Fibroblast of skin of right biceps (primary cell): Measurements from ENCODE around the gene LCN9.
"Not testable (repeated sequence)": the region's sequence is repeated elsewhere in the genome, so short reads cannot be mapped to it uniquely, and the experiment has no call there.

Experiments
- DNase-seq: peaks from one replicate; pipeline ENCODE4 v3.0.0-alpha.2; 2013

The LCN9 gene

GRCh38 chr9:135648494-135649410, 14.4 kb upstream of the LCN9 start:
- DNase-seq, result no peak

GRCh38 chr9:135649508-135649907, 13.6 kb upstream of the LCN9 start:
- DNase-seq, result no peak

GRCh38 chr9:135650408-135650807, 12.7 kb upstream of the LCN9 start:
- no peak for DNase-seq

- DNase-seq, result no peak
These were observed 7.8 kb upstream of the LCN9 start for GRCh38 chr9:135655317-135655716.

- DNase-seq, result no peak
These were observed 5.7 kb upstream of the LCN9 start for GRCh38 chr9:135657416-135657815.

GRCh38 chr9:135659252-135659651, 3.9 kb upstream of the LCN9 start:
- DNase-seq, result no peak

GRCh38 chr9:135660407-135660806, 2.7 kb upstream of the LCN9 start:
- no peak for DNase-seq

GRCh38 chr9:135661816-135662560, 1.1 kb upstream of the LCN9 start:
- DNase-seq, result no peak

- DNase-seq, result no peak
These were observed 302 bp downstream of the LCN9 start for GRCh38 chr9:135663451-135663770.

GRCh38 chr9:135663857-135664256, 748 bp downstream of the LCN9 start:
- DNase-seq, result no peak

GRCh38 chr9:135664266-135664665, 1.2 kb downstream of the LCN9 start:
- DNase-seq, result no peak

GRCh38 chr9:135664801-135665794, 2.0 kb downstream of the LCN9 start:
- no peak for DNase-seq

- DNase-seq, result no peak
These were observed 2.7 kb downstream of the LCN9 start for GRCh38 chr9:135665795-135666189.

- DNase-seq, result no peak
These were observed 3.7 kb downstream of the LCN9 start for GRCh38 chr9:135666534-135667462.

GRCh38 chr9:135667463-135668001, 4.4 kb downstream of the LCN9 start:
- no peak for DNase-seq

- DNase-seq, result not testable (repeated sequence)
These were observed 5.9 kb downstream of the LCN9 start for GRCh38 chr9:135669018-135669417.

GRCh38 chr9:135669616-135670285, 6.6 kb downstream of the LCN9 start:
- DNase-seq, result no peak

- DNase-seq, result no peak
These were observed 7.8 kb downstream of the LCN9 start for GRCh38 chr9:135670721-135671590.

- no peak for DNase-seq
These were observed 8.5 kb downstream of the LCN9 start for GRCh38 chr9:135671591-135672041.

- DNase-seq, result not testable (repeated sequence)
These were observed 9.7 kb downstream of the LCN9 start for GRCh38 chr9:135672786-135673185.
